Keratinocyte (primary cell): ENCODE results near the gene PALD1. TPM values are rescaled to one million over a fixed set of nuclear protein-coding genes. Genes with fewer than 3 reads are reported as not detected.

Experiments
- DNase-seq: peaks from one replicate; pipeline ENCODE4 v3.0.0-alpha.2; 2011; ENCODE audit warnings: low read depth, missing footprints, low spot score
- FAIRE-seq: peaks from 2 replicates; lab custom pipeline; 2011; peaks lifted over from hg19 to GRCh38; lab: Jason Lieb, UNC
- H2AFZ ChIP-seq: 2 replicates; pipeline ENCODE4 v1.6.0; 2012; ENCODE audit warnings: low read length, control low read depth, inconsistent platforms; ENCODE audit not compliant: control insufficient read depth
- H3K27ac ChIP-seq: 2 replicates; pipeline ENCODE4 v1.5.1; 2011; ENCODE audit warnings: low read length; ENCODE audit not compliant: control insufficient read depth, insufficient read depth
- H3K27me3 ChIP-seq: 3 replicates; pipeline ENCODE4 v1.6.0; 2011; ENCODE audit warnings: low read length; ENCODE audit not compliant: control insufficient read depth, insufficient read depth; ENCODE audit errors: extremely low read depth
- H3K36me3 ChIP-seq, 2 experiments: 2 replicates in 1 of 2; 3 replicates in 1 of 2; pipeline ENCODE4 v1.5.1; 2011; ENCODE audit warnings: low read length in 2 of 2, mild to moderate bottlenecking in 1 of 2; ENCODE audit not compliant: control insufficient read depth in 2 of 2, insufficient read depth in 2 of 2; ENCODE audit errors: extremely low read depth in 1 of 2
- H3K4me1 ChIP-seq: 3 replicates; pipeline ENCODE4 v1.5.1; 2011; ENCODE audit warnings: low read length; ENCODE audit not compliant: control insufficient read depth, insufficient read depth; ENCODE audit errors: extremely low read depth
- H3K4me2 ChIP-seq: 3 replicates; pipeline ENCODE4 v1.6.0; 2011; ENCODE audit warnings: low read depth, low read length; ENCODE audit not compliant: control insufficient read depth, insufficient read depth; ENCODE audit errors: extremely low read depth
- H3K4me3 ChIP-seq, 3 experiments: fragments of 200-600 bp in 1 of 3; sonication (generic) in 1 of 3; 2 replicates in 2 of 3; 3 replicates in 1 of 3; pipeline ENCODE4 v1.5.1; 2011 to 2016; ENCODE audit warnings: low read length in 3 of 3, mild to moderate bottlenecking in 3 of 3, control low read depth in 2 of 3, inconsistent platforms in 1 of 3, low read depth in 1 of 3, mixed read lengths in 1 of 3, mixed run types in 1 of 3, moderate library complexity in 1 of 3; ENCODE audit not compliant: control insufficient read depth in 2 of 3, insufficient read depth in 2 of 3; ENCODE audit errors: extremely low read depth in 1 of 3
- H3K79me2 ChIP-seq: 2 replicates; pipeline ENCODE4 v1.6.0; 2012; ENCODE audit warnings: low read length; ENCODE audit not compliant: control insufficient read depth, insufficient read depth
- H3K9ac ChIP-seq: 3 replicates; pipeline ENCODE4 v1.6.0; 2011; ENCODE audit warnings: low read length; ENCODE audit not compliant: control insufficient read depth, insufficient read depth; ENCODE audit errors: extremely low read depth
- H3K9me1 ChIP-seq: 3 replicates; pipeline ENCODE4 v1.6.0; 2011; ENCODE audit warnings: low read length; ENCODE audit not compliant: control insufficient read depth, insufficient read depth; ENCODE audit errors: extremely low read depth
- H3K9me3 ChIP-seq: 2 replicates; pipeline ENCODE4 v1.5.1; 2012; ENCODE audit warnings: low read depth, low read length; ENCODE audit not compliant: control insufficient read depth
- H4K20me1 ChIP-seq: 3 replicates; pipeline ENCODE4 v1.6.0; 2011; ENCODE audit warnings: low read length; ENCODE audit not compliant: control insufficient read depth, insufficient read depth; ENCODE audit errors: extremely low read depth
- CTCF ChIP-seq, 3 experiments: IDR thresholded peaks in 1 of 3; conservative IDR thresholded peaks in 1 of 3; optimal IDR thresholded peaks in 1 of 3; 2 replicates in 2 of 3; 3 replicates in 1 of 3; pipeline versions ENCODE3 to v1.5.1; 2011; ENCODE audit warnings: low read length in 3 of 3, mild to moderate bottlenecking in 3 of 3, moderate library complexity in 2 of 3, control low read depth in 1 of 3, inconsistent platforms in 1 of 3; ENCODE audit not compliant: insufficient read depth in 2 of 3; ENCODE audit errors: extremely low read depth in 1 of 3
- EZH2 ChIP-seq: IDR thresholded peaks from one replicate; pipeline ENCODE4 v1.6.1; 2012; ENCODE audit warnings: inconsistent platforms, mild to moderate bottlenecking, low read length, moderate library complexity
- dilution Hi-C: fragments of 300-500 bp; cut with MboI; formaldehyde crosslinking; loops from one replicate; pipeline ENCODE4 v1.7.0; 2020; ENCODE audit warnings: low sequenced_read_pairs; ENCODE audit not compliant: extremely low pct_ligation_motif_present
- polyA plus RNA-seq, 5 experiments: library from polyadenylated mRNA; depleted of rRNA in 3 of 5; stranded (reverse) in 3 of 5; stranded (forward) in 1 of 5; unstranded in 1 of 5; fragments of >200 nt; gene quantifications; 1 replicate in 1 of 5; 2 replicates in 3 of 5; 3 replicates in 1 of 5; pipeline versions ENCODE4 v1.2.1 to v1.2.3, GENCODE V29; 2011 to 2012; ENCODE audit warnings: missing spikeins in 2 of 5, low read depth in 1 of 5, low replicate concordance in 1 of 5

Gene PALD1
- polyA plus RNA-seq, 1 donor (not counting 4 experiments of a cell fraction or from before 2014, with no cell fraction given) = 0.83 TPM

GRCh38 chr10:70474780-70475179 is 3.8 kb upstream of the PALD1 start:
- H3K27me3 ChIP-seq = peaks cover 2% of the 10 kb centered on the region
- peaks cover 36% of the 10 kb centered on the region for H3K4me1 ChIP-seq
- H3K36me3 ChIP-seq = no peaks in the 10 kb centered on the region
- no peak for TF ChIP-seq CTCF (optimal IDR thresholded peaks at IDR 0.05 in 1 of 3, IDR thresholded peaks at IDR 0.05 in 1 of 3, conservative IDR thresholded peaks at IDR 0.05 in 1 of 3; ENCODE audit: extremely low read depth in 1 of 3, insufficient read depth in 2 of 3, low read length in 3 of 3)
- TF ChIP-seq EZH2 = no peak
- H3K79me2 ChIP-seq = no peaks in the 10 kb centered on the region
- peaks cover 5% of the 10 kb centered on the region for H4K20me1 ChIP-seq
- H3K9me3 ChIP-seq = no peaks in the 10 kb centered on the region
- H3K27ac ChIP-seq = no peak overlapping the region
- peak overlapping the region; percentile 23 for H3K4me2 ChIP-seq
- peak overlapping the region; percentile 19 for H3K9ac ChIP-seq
- dilution Hi-C loops = no loop called here
- H3K9me1 ChIP-seq = no peaks in the 10 kb centered on the region
- FAIRE-seq (no peak), DNase-seq (no peak)
- no peak overlapping the region for H2AFZ ChIP-seq
- no peak overlapping the region for H3K4me3 ChIP-seq

GRCh38 chr10:70475661-70476060 is 2.9 kb upstream of the PALD1 start:
- Histone ChIP-seq H3K4me2 (peak overlapping the region; percentile 23), H3K4me1 (peaks cover 36% of the 10 kb centered on the region), H2AFZ (no peak overlapping the region), H3K27me3 (peaks cover 2% of the 10 kb centered on the region), H3K36me3 (no peaks in the 10 kb centered on the region), H3K79me2 (no peaks in the 10 kb centered on the region), H4K20me1 (peaks cover 5% of the 10 kb centered on the region), H3K4me3 (no peak overlapping the region), H3K9me3 (no peaks in the 10 kb centered on the region), H3K9ac (no peak overlapping the region), H3K27ac (no peak overlapping the region), H3K9me1 (no peaks in the 10 kb centered on the region)
- dilution Hi-C loops = no loop called here
- no peak for TF ChIP-seq EZH2
- TF ChIP-seq CTCF (optimal IDR thresholded peaks at IDR 0.05 in 1 of 3, IDR thresholded peaks at IDR 0.05 in 1 of 3, conservative IDR thresholded peaks at IDR 0.05 in 1 of 3; ENCODE audit: extremely low read depth in 1 of 3, insufficient read depth in 2 of 3, low read length in 3 of 3) = no peak
- FAIRE-seq (peak; percentile 88), DNase-seq (peak; percentile 84)
